Fibroblast of gingiva (primary cell): ENCODE results near the gene RAPGEF1.

Experiments
- DNase-seq: peaks from one replicate; pipeline ENCODE4 v3.0.0-alpha.2; 2011; ENCODE audit warnings: low read depth

The RAPGEF1 gene

GRCh38 chr9:131642496-131643083 is 97.3 kb downstream of the RAPGEF1 start:
- no peak for DNase-seq

DNA sequence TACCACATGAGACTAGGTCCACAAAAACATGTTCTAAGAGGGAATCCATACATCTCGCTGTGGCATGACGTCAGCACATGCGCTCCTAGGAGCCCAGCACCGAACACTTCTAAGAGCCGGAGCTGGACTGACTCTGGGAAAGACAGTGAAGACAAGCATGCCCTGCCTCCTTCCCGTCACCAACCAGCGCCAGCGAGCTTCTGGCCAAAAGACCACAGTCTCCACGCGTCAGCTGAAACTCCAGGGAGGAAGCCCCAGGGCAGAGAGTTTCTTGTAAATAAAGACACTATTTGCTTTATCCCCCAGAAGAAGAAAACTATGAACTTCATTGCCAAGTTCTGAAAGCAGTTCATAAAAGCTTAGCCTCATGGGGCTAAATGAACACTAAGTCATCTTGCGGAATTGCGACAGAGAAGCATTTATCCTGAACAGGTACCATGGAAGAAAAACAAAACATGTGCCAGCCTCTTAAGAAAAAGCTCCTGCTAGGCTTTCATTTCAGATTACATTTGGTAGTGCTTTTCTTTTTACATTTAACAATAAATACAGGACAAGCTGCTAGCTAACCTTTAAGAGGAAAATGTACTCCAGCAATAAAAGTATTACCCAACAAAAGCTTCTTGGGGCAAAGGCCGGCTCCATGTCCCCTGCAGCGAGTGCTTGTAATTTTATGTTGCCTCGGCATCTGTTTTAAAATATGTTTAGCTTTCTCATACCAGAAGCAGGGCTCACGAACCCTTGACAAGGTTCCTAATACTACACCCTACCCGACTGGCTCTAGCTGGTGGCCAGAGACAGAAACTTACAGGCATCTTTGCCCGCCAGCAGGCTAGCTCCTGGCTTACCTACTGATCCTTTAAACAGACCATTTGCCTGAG is 98.0 kb downstream of the RAPGEF1 start:
- DNase-seq: peak; percentile 94

GRCh38 chr9:131640438-131641137 is 99.3 kb downstream of the RAPGEF1 start:
- no peak for DNase-seq

- no peak for DNase-seq
These were observed 100.0 kb downstream of the RAPGEF1 start for GRCh38 chr9:131639769-131640437.

DNA sequence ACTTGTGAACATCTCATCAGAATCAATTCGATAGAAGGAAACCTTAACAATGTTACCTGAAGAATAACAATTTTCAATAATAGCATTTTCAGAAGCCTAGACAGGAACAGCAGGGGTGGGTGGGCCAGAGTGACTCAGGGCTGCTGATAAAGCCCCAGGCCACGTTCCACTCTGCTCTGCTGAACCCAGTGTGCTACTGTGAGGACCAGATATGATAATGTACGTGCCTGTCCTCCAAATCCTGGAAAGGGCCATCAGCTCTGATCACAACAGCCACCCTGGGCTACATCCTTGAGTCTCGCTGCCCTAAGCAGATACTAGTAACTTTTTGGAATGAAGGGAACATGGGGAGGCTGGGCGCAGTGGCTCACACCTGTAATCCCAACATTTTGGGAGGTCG is 103.3 kb downstream of the RAPGEF1 start:
- DNase-seq: no peak

GRCh38 chr9:131635892-131636291 is 104.0 kb downstream of the RAPGEF1 start:
- DNase-seq: no peak

- DNase-seq: peak; percentile 92
These were observed 104.6 kb downstream of the RAPGEF1 start for GRCh38 chr9:131635285-131635684.

- DNase-seq: no peak
These were observed 106.3 kb downstream of the RAPGEF1 start for GRCh38 chr9:131633491-131634031.

DNA sequence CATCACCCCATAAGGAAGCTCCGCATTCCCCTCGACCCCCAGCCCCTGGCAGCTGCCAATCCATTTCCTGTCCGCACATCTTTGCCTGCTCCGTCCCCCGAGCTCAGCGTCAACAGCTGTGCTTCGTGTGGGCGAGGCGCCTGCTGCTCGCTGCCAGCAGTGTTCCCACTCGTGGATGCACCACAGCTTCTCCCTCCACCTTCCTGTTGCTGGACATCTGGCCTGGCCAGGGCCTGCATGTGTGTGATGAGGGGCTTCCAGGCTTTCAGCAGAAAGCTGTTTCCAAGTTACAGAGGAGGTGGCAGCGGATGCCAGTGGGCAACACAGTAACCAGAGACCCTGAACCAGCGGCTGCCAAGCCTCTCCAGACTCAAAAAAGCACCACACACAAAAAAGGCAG is 108.6 kb downstream of the RAPGEF1 start:
- DNase-seq: no peak

DNA sequence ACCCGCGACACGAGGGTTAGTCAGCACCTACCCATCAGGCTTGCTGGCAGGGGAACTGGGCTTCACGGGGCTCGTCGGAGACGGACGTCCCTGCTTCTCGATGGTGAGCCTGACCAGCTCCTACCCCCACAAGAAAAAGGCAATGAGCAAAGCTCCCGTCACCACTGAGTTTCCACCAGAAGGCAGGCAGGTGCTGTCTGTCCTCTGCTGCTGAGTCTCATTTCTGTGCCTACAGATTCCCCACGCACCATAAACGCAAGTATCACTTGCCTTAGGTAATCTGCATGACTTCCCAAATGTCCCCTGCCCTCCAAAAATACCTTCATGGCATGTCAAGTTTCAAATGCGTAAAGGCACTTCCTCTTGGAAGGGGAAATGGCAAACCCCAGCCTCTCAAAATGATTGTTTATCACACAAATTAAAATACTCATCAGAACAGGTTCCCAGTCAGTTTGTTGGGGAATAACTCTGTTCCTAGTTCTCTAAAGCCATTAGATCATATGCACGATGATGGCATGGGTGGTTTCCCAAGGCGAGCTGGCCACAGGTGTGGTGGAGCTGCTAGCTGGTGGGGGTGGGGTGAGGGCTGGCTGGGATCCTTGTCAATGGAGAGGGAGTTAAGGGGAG is 109.6 kb downstream of the RAPGEF1 start:
- no peak for DNase-seq

DNA sequence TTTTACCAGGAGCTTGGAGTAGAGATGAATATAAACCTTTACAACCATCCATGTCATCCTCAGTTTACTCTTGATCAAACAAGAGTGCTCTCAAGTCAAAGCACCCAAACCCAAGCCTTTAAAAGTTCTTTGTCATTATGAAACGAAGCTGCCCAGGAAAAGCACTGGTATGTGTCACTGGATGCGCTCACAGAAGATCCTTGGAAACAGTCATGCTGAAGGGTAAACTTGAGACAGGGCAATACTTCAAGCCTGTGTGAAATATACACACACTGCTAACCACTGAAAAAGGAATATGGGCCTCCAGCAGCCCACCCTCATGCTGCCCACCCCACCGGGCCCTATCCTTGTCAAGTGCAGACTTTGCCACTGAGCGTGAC is 110.1 kb downstream of the RAPGEF1 start:
- DNase-seq: no peak

DNA sequence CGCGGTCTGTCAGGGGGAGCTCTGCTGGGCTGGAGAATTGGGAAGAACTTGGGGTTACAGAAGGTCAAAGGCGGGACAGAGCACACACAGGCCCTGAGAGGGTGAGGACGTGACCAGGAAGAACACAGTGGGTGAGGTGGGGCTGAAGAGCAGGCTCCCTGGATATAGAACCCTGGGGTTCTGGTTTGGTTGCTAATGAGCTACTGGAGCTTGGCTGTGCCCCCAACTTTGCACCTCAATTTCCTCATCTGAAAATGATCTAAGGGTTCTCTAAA is 110.7 kb downstream of the RAPGEF1 start:
- DNase-seq: no peak

DNA sequence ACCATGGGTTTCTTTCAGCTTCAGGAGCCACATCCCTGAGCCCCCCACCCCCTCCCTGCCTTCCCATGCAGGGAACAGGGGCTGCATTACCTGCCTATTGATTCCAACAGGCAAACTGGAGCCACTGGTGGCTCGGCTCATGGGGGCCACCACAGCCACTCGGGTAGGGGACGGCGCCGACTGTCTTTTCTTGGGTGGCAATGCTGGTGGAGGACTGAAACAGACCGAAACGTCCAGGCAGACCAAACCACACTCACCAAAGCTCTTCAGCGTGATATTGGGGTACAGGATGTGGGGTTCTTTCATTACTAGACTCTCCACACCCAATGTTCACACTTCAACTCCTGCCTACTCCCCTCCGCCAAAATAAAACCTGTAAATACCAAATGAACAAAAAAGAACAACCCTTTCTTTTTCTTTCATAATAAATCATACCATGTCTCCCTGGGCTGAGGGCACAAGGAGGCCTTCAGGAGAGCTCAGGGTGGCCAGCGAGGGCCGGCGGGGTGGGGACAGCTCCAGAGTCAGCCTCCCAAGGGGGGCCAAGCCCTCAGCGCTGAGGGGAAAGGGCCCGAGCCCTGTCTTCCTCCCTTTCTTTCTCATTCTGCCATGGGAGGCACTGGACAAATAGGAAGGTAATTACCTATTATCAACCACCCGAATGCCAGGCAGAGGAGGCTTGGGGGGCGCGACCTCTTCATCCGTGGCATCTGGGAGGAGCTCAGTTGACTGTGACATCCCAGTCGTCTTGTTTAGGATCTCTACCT is 111.2 kb downstream of the RAPGEF1 start:
- no peak for DNase-seq

DNA sequence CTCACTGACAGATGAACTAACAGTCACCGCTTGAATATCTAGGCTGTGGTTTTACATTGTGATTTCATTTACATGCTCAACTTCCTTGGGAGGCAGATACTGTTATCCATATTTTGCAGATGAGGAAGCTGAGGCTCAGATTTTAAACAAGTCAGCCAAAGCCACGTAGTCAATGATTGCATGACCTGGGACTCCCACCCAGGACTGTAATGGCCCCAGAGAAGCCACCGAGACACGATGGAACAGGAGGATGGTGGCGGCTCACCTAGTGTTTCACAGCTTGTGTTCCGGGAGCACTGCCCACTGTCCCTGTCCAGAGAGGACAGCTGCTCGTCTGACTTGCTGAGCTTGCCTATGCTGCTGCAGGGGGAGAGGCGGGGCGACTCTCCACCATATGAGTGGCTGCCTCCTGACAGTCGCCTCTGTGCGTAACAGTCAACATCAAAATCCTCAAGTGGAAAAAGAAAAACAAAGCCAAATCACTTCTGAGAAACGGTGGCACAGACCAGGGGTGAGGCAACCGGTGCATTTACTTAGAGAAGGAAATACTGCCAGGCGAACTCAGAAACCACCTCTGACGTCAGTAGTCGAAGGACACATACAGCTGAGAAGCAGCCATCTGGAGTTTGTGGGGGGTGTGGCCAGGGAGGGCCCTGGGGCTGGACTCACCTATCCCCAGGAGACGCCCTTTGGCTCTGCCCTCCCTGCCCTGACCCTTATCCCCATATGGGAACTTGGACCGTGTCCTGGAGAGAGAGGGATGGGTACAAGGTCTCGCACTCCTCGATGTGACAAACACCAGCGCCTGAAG is 112.0 kb downstream of the RAPGEF1 start:
- DNase-seq: peak; percentile 37

- DNase-seq: no peak
These were observed 112.6 kb downstream of the RAPGEF1 start for GRCh38 chr9:131627326-131627647.

DNA sequence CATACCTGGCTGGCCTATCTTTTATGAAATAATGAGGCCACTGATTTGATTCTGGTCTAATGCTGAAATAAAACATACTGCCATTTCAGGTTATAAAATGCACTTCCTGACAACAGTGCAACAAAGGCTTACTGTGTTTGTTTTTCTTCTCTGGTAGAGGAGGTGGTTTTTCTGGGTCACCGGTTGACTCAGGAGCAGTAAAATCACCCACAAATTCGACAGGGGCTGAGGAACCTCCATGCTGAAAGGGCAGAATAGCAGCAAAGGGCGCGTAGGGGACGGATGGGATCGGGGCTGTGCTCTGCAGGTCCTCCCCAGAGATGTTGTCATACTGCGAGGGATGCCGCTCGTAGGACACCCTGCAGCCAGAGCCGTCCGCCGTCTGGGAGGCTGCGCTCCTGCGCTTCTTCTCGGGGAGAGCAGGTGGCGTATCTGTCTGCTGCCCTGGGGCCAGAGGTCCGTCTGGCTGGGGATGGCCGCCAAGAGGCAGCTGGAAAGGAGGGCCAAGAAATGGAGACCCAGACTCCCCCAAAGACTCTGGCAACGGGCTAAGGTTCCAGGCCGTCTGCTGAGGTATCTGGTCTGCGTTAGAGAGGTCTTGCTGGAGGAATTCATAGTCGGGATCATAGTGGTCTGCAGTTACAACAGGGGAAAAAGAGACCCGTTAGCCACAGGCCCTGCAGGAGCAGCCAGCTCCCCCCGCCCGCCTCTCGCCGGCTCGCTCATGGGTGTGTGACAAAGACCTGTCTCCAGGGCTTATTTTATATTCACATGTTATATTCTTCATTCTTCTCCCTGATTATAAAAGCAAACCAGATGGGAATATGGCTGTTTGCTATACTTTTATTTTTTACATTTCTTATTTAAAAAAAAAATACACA is 113.8 kb downstream of the RAPGEF1 start:
- no peak for DNase-seq

GRCh38 chr9:131625508-131625787 is 114.4 kb downstream of the RAPGEF1 start:
- no peak for DNase-seq

DNA sequence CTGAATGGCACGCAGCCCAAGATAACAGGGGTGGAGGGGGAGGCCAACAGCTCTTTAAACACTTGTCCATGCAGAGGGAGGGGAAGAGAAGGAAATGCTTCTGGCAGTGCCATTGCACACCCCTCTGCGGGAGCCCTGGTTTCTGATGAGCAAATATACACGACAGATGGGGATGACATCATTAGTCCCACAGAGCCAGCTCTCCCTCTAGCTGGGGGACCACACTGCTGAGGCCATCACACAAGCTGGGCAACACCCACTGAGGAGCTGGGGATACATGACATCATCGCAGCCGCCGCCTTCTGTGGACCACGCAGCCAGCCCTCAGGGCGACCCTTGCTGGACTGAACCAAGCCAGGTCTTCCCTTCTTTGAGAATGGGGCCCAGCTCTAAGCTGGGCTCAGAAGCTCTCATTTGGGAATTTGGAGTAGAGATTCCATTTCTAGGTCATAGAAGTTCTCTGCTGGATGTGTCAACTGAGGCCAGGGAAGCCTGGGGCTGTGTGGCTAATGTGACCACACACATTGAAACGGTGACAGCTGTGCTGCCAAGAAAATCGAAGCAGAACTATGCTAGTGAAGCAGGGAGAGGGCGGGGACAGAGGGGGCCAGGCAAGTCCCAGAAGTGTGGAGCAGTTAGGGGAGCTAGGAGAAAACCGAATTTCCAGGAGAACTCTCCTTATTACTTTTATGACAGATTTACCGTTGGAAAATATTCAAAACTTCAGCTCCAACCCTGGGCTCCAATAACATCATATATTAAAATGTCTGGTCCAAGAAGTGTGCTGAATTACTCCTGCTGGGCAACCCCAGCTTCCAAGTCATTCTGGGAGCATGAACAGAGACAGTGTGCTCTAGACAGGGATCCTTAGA is 115.0 kb downstream of the RAPGEF1 start:
- no peak for DNase-seq
